SK-N-SH treated with all-trans-retinoic acid at 6 μM for 48 hours (cell line): ENCODE measurements around the gene LRRC52.

Experiments
- ATAC-seq: fragments of 200-7000 bp; cut with Tn5 transposase; 3 replicates; pipeline ENCODE4 v1.9.1; 2020; ENCODE audit warnings: mild to moderate bottlenecking, moderate library complexity
- ARNTL ChIP-seq: fragments of 450-650 bp; formaldehyde crosslinking; IDR thresholded peaks from 2 replicates; pipeline ENCODE4 v1.5.0; 2020; ENCODE audit warnings: low read depth, mild to moderate bottlenecking, moderate library complexity, borderline replicate concordance
- BACH2 ChIP-seq: fragments of 250-450 bp; sonication (Bioruptor Pico); IDR thresholded peaks from 2 replicates; pipeline ENCODE4 v1.9.0; 2021; ENCODE audit warnings: mild to moderate bottlenecking, borderline replicate concordance
- CREB5 ChIP-seq: fragments of 250-450 bp; sonication (Bioruptor Pico); IDR thresholded peaks from 2 replicates; pipeline ENCODE4 v1.5.1; 2020; ENCODE audit warnings: low read depth, mild to moderate bottlenecking, moderate library complexity
- ESRRG ChIP-seq: fragments of 250-450 bp; sonication (Bioruptor Pico); IDR thresholded peaks from 2 replicates; pipeline ENCODE4 v1.6.1; 2021; ENCODE audit warnings: mild to moderate bottlenecking
- GLIS3 ChIP-seq: fragments of 250-450 bp; sonication (Bioruptor Pico); IDR thresholded peaks from 2 replicates; pipeline ENCODE4 v1.5.0; 2020; ENCODE audit warnings: mild to moderate bottlenecking, moderate library complexity
- ISL1 ChIP-seq: fragments of 250-450 bp; sonication (Bioruptor Pico); IDR thresholded peaks from 2 replicates; pipeline ENCODE4 v2.1.2; 2022; ENCODE audit warnings: mild to moderate bottlenecking, moderate library complexity
- OSR1 ChIP-seq: fragments of 250-450 bp; sonication (Bioruptor Pico); IDR thresholded peaks from 2 replicates; pipeline ENCODE4 v1.8.0; 2022; ENCODE audit warnings: moderate library complexity, mild to moderate bottlenecking, inconsistent platforms
- PPARA ChIP-seq: fragments of 250-450 bp; sonication (Bioruptor Pico); IDR thresholded peaks from 2 replicates; pipeline ENCODE4 v1.5.0; 2020; ENCODE audit warnings: mild to moderate bottlenecking, borderline replicate concordance
- RARB ChIP-seq: fragments of 250-450 bp; sonication (Bioruptor Pico); IDR thresholded peaks from 2 replicates; pipeline ENCODE4 v1.8.0; 2021; ENCODE audit warnings: mild to moderate bottlenecking, moderate library complexity
- SNAI2 ChIP-seq: fragments of 250-450 bp; sonication (Bioruptor Pico); IDR thresholded peaks from 2 replicates; pipeline ENCODE4 v1.5.0; 2020; ENCODE audit warnings: mild to moderate bottlenecking, moderate library complexity
- TCF4 ChIP-seq: fragments of 250-450 bp; sonication (Bioruptor Pico); IDR thresholded peaks from 2 replicates; pipeline ENCODE4 v1.8.0; 2021; ENCODE audit warnings: mild to moderate bottlenecking, moderate library complexity, borderline replicate concordance
- TOX ChIP-seq: fragments of 250-450 bp; sonication (Bioruptor Pico); IDR thresholded peaks from 2 replicates; pipeline ENCODE4 v1.8.0; 2021; ENCODE audit warnings: mild to moderate bottlenecking, moderate library complexity, borderline replicate concordance
- ZC3H10 ChIP-seq: fragments of 250-450 bp; sonication (Bioruptor Pico); IDR thresholded peaks from 2 replicates; pipeline ENCODE4 v1.5.1; 2021; ENCODE audit warnings: mild to moderate bottlenecking, moderate library complexity
- ZFP3 ChIP-seq: fragments of 250-450 bp; sonication (Bioruptor Pico); IDR thresholded peaks from 2 replicates; pipeline ENCODE4 v1.5.0; 2020; ENCODE audit warnings: mild to moderate bottlenecking, moderate library complexity
- ZFP30 ChIP-seq: fragments of 450-650 bp; formaldehyde crosslinking; IDR thresholded peaks from 2 replicates; pipeline ENCODE4 v1.5.0; 2022; ENCODE audit warnings: mild to moderate bottlenecking, moderate library complexity
- ZNF565 ChIP-seq: fragments of 450-650 bp; formaldehyde crosslinking; conservative IDR thresholded peaks from 2 replicates; pipeline ENCODE4 v1.5.0; 2020; ENCODE audit warnings: low read depth, mild to moderate bottlenecking, moderate library complexity
- ZNF8 ChIP-seq: fragments of 450-650 bp; formaldehyde crosslinking; IDR thresholded peaks from 2 replicates; pipeline ENCODE4 v1.5.0; 2020; ENCODE audit warnings: mild to moderate bottlenecking, moderate library complexity
- TF ChIP-seq, protein P1 (sequence below): fragments of 250-450 bp; sonication (Bioruptor Pico); IDR thresholded peaks from 2 replicates; pipeline ENCODE4 v1.8.0; 2021; ENCODE audit warnings: low read depth, mild to moderate bottlenecking, moderate library complexity, borderline replicate concordance
- TF ChIP-seq, protein P2 (sequence below): fragments of 250-450 bp; sonication (Bioruptor Pico); IDR thresholded peaks from 2 replicates; pipeline ENCODE4 v1.5.0; 2020; ENCODE audit warnings: mild to moderate bottlenecking, moderate library complexity

The LRRC52 gene

DNA sequence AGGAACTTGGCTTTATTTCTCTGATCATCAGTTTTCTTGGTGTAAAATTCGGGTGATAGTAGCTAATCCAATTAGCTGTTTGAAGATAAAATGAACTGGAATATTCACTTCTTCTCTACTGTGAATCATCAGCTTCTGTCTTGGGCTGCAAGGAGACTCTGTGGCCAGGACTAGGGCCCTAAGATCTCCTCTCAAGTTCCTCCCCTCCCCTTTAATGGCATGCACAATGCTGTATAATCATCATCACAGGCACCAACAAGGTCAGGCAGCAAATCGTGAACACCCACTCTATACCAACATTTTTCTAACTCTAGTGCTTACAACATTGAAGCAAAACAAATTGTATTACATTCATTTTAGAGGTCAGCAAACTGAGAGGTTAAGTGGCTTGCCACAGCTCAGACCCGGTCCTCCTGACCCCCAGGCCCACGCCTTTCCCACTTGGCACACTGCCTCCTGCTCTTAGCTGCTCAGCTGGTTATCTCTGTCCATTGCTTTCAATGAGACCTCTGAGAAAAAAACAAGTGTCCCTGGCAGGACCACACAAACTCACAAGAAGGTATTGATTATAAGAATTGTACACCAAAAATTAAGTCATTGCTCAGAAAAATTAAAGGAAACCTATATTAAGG is 31.8 kb downstream of the LRRC52 start (continued):
- TF ChIP-seq, protein P1, sequence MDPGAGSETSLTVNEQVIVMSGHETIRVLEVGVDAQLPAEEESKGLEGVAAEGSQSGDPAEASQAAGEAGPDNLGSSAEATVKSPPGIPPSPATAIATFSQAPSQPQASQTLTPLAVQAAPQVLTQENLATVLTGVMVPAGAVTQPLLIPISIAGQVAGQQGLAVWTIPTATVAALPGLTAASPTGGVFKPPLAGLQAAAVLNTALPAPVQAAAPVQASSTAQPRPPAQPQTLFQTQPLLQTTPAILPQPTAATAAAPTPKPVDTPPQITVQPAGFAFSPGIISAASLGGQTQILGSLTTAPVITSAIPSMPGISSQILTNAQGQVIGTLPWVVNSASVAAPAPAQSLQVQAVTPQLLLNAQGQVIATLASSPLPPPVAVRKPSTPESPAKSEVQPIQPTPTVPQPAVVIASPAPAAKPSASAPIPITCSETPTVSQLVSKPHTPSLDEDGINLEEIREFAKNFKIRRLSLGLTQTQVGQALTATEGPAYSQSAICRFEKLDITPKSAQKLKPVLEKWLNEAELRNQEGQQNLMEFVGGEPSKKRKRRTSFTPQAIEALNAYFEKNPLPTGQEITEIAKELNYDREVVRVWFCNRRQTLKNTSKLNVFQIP (CRISPR knock-in tag): no peak
- TF ChIP-seq, protein P2, sequence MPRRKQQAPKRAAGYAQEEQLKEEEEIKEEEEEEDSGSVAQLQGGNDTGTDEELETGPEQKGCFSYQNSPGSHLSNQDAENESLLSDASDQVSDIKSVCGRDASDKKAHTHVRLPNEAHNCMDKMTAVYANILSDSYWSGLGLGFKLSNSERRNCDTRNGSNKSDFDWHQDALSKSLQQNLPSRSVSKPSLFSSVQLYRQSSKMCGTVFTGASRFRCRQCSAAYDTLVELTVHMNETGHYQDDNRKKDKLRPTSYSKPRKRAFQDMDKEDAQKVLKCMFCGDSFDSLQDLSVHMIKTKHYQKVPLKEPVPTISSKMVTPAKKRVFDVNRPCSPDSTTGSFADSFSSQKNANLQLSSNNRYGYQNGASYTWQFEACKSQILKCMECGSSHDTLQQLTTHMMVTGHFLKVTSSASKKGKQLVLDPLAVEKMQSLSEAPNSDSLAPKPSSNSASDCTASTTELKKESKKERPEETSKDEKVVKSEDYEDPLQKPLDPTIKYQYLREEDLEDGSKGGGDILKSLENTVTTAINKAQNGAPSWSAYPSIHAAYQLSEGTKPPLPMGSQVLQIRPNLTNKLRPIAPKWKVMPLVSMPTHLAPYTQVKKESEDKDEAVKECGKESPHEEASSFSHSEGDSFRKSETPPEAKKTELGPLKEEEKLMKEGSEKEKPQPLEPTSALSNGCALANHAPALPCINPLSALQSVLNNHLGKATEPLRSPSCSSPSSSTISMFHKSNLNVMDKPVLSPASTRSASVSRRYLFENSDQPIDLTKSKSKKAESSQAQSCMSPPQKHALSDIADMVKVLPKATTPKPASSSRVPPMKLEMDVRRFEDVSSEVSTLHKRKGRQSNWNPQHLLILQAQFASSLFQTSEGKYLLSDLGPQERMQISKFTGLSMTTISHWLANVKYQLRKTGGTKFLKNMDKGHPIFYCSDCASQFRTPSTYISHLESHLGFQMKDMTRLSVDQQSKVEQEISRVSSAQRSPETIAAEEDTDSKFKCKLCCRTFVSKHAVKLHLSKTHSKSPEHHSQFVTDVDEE (CRISPR knock-in tag): no peak
- TF ChIP-seq GLIS3 (CRISPR knock-in tag) (no peak), TOX (CRISPR knock-in tag) (no peak), ZNF8 (CRISPR knock-in tag) (no peak)
- TF ChIP-seq, all 23 proteins: peak for 0

DNA sequence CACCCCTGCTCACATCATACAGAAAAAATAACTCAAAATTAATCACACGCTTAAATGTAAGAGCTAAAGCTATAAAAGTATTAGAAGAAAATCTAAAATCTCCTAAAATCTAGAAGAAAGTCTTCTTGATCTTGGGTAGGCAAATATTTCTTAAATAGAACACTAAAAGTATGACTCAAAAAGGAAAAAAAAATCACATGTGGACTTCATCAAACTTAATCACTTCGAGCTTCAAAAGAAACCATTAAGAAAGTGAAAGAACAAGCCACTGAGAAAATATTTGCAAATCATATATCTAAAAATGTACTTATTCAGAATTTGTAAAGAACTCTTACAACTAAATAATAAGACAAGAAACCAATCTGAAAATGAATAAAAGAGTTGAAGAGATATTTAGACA is 32.7 kb downstream of the LRRC52 start:
- TF ChIP-seq TOX (CRISPR knock-in tag) (no peak), ZNF565 (no peak), RARB (CRISPR knock-in tag) (no peak), GLIS3 (CRISPR knock-in tag) (no peak), ESRRG (CRISPR knock-in tag) (no peak), ZFP3 (CRISPR knock-in tag) (no peak), ISL1 (CRISPR knock-in tag) (no peak), ZFP30 (CRISPR knock-in tag) (no peak), ZC3H10 (no peak), SNAI2 (CRISPR knock-in tag) (no peak), CREB5 (no peak), TCF4 (CRISPR knock-in tag) (no peak), OSR1 (no peak)
- TF ChIP-seq, protein P2 (CRISPR knock-in tag): no peak
- TF ChIP-seq, protein P1 (CRISPR knock-in tag): no peak
- TF ChIP-seq, all 23 proteins: peak for 0
- ATAC-seq: no peak

- TF ChIP-seq ZFP30 (CRISPR knock-in tag): no peak
- no peak for TF ChIP-seq PPARA (CRISPR knock-in tag)
- no peak for TF ChIP-seq BACH2 (CRISPR knock-in tag)
- no peak for TF ChIP-seq ZFP3 (CRISPR knock-in tag)
- TF ChIP-seq ISL1 (CRISPR knock-in tag): no peak
- TF ChIP-seq ARNTL (CRISPR knock-in tag): no peak
- no peak for TF ChIP-seq RARB (CRISPR knock-in tag)
- no peak for TF ChIP-seq ZNF565
- ATAC-seq: no peak
These were observed 33.9 kb downstream of the LRRC52 start for GRCh38 chr1:165577707-165578106.
